HCT116 (cell line): ENCODE results near the gene TRPM3. TPM values are rescaled to one million over a fixed set of nuclear protein-coding genes. Genes with fewer than 3 reads are reported as not detected.

Experiments used
- ATAC-seq: fragments of 200-7000 bp; cut with Tn5 transposase; 2 replicates; pipeline ENCODE4 v1.9.1; 2020; ENCODE audit warnings: mild to moderate bottlenecking, moderate library complexity
- BruUV-seq: library from RNA; stranded (reverse); fragments of 400-500 nt; replicated peaks from 2 replicates; lab custom pipeline; 2021; lab: Mats Ljungman, UMichigan
- CTCF ChIA-PET: fragments of 300-600 bp; sonication (Branson Sonifier 250); formaldehyde crosslinking; loops from one replicate; lab custom pipeline; 2021; ENCODE audit warnings: antibody characterized with exemption; lab: Charles Lee
- POLR2A ChIA-PET: fragments of 300-600, 350-600 bp; sonication (Branson Sonifier 250); formaldehyde crosslinking; loops from one replicate; lab custom pipeline; 2021; ENCODE audit warnings: antibody characterized with exemption; lab: Charles Lee
- RAD21 ChIA-PET, 2 experiments: fragments of 300-600 bp; sonication (Branson Sonifier 250); formaldehyde crosslinking; loops; one replicate each; lab custom pipeline; 2023; ENCODE audit warnings: low total read pairs in 2 of 2; ENCODE audit not compliant: uncharacterized antibody in 2 of 2, unreplicated experiment in 2 of 2, low non-redundant PET in 1 of 2; lab: Charles Lee
- DNase-seq: peaks from one replicate; pipeline ENCODE4 v3.0.0-alpha.2; 2010; ENCODE audit warnings: low read depth, low spot score
- H2AFZ ChIP-seq: fragments of 200-600 bp; shearing (Covaris generic), sonication (generic); 2 replicates; pipeline ENCODE4 v1.6.1; 2017; ENCODE audit warnings: low read depth, mixed run types, mixed read lengths, antibody characterized with exemption, low read length; ENCODE audit not compliant: poor library complexity, severe bottlenecking
- H3K27ac ChIP-seq: 2 replicates; pipeline ENCODE4 v1.5.1; 2012; ENCODE audit warnings: low read depth, low read length
- H3K27me3 ChIP-seq: fragments of 200-600 bp; sonication (generic); 2 replicates; pipeline ENCODE4 v1.6.1; 2016; ENCODE audit warnings: mixed run types, low read length, mixed read lengths; ENCODE audit not compliant: insufficient read depth
- H3K36me3 ChIP-seq, 2 experiments: fragments of 200-500 bp in 1 of 2; fragments of 200-600 bp in 1 of 2; sonication (Bioruptor generic) in 1 of 2; sonication (generic) in 1 of 2; 2 replicates each; pipeline versions ENCODE4 v1.5.1 to v1.6.1; 2014 to 2016; ENCODE audit warnings: low read length in 2 of 2, inconsistent platforms in 1 of 2, mixed read lengths in 1 of 2, mixed run types in 1 of 2; ENCODE audit not compliant: insufficient read depth in 2 of 2, control insufficient read depth in 1 of 2
- H3K4me1 ChIP-seq, 2 experiments: fragments of 200-600 bp in 1 of 2; sonication (generic) in 1 of 2; 2 replicates each; pipeline versions ENCODE4 v1.5.1 to v1.6.1; 2012 to 2017; ENCODE audit warnings: low read length in 2 of 2, inconsistent platforms in 1 of 2, mild to moderate bottlenecking in 1 of 2, mixed read lengths in 1 of 2, mixed run types in 1 of 2, moderate library complexity in 1 of 2; ENCODE audit not compliant: insufficient read depth in 2 of 2, control insufficient read depth in 1 of 2
- H3K4me2 ChIP-seq: fragments of 200-600 bp; sonication (generic); 2 replicates; pipeline ENCODE4 v1.6.1; 2017; ENCODE audit warnings: mixed run types, low read length, mixed read lengths
- H3K4me3 ChIP-seq, 2 experiments: fragments of 200-600 bp in 1 of 2; sonication (generic) in 1 of 2; replicated peaks in 1 of 2; 2 replicates each; pipeline ENCODE4 v1.5.1; 2011 to 2016; ENCODE audit warnings: low read length in 2 of 2, control low read depth in 1 of 2, low read depth in 1 of 2, mild to moderate bottlenecking in 1 of 2, mixed read lengths in 1 of 2, mixed run types in 1 of 2
- H3K79me2 ChIP-seq: fragments of 200-600 bp; sonication (generic); 2 replicates; pipeline ENCODE4 v1.6.1; 2017; ENCODE audit warnings: mild to moderate bottlenecking, mixed run types, low read length, moderate library complexity, mixed read lengths; ENCODE audit not compliant: insufficient read depth
- H3K9ac ChIP-seq: fragments of 200-600 bp; sonication (generic); 2 replicates; pipeline ENCODE4 v1.6.1; 2016; ENCODE audit warnings: low read length, mixed read lengths
- H3K9me2 ChIP-seq: fragments of 200-600 bp; sonication (generic), shearing (Covaris generic); 2 replicates; pipeline ENCODE4 v1.6.1; 2017; ENCODE audit warnings: mixed run types, mild to moderate bottlenecking, moderate library complexity; ENCODE audit not compliant: insufficient read depth
- H3K9me3 ChIP-seq, 2 experiments: fragments of 200-500 bp in 1 of 2; fragments of 200-600 bp in 1 of 2; sonication (Bioruptor generic) in 1 of 2; sonication (generic) in 1 of 2; 2 replicates each; pipeline ENCODE4 v1.6.1; 2014 to 2017; ENCODE audit warnings: low read length in 2 of 2, mixed read lengths in 2 of 2, inconsistent platforms in 1 of 2, low read depth in 1 of 2, mild to moderate bottlenecking in 1 of 2, mixed run types in 1 of 2, moderate library complexity in 1 of 2; ENCODE audit not compliant: control insufficient read depth in 1 of 2, insufficient read depth in 1 of 2
- H4K20me1 ChIP-seq: fragments of 200-600 bp; sonication (generic), shearing (Covaris generic); 2 replicates; pipeline ENCODE4 v1.6.1; 2017; ENCODE audit warnings: mixed run types, mild to moderate bottlenecking, moderate library complexity; ENCODE audit not compliant: insufficient read depth
- CBX3 ChIP-seq: IDR thresholded peaks from 2 replicates; pipeline ENCODE4 v1.6.1; 2012; ENCODE audit warnings: low read depth
- EZH2phosphoT487 ChIP-seq: fragments of 200-600 bp; IDR thresholded peaks from 2 replicates; pipeline ENCODE4 v1.6.1; 2018; ENCODE audit warnings: antibody characterized with exemption, borderline replicate concordance
- RAD21 ChIP-seq: IDR thresholded peaks from 2 replicates; pipeline ENCODE4 v1.6.1; 2012; ENCODE audit warnings: low read depth, mild to moderate bottlenecking
- ZNF274 ChIP-seq: fragments of 200-500 bp; sonication (Bioruptor generic); IDR thresholded peaks from 2 replicates; pipeline ENCODE4 v1.6.1; 2014; ENCODE audit warnings: mild to moderate bottlenecking, low read depth, low read length, inconsistent platforms
- intact Hi-C: fragments of 100-400 bp; cut with micrococcal nuclease; formaldehyde crosslinking; loops from 2 replicates; pipeline ENCODE4 v1.10.0; 2022
- total RNA-seq: library from RNA; stranded (reverse); gene quantifications from one replicate; pipeline ENCODE4 v1.2.1, GENCODE V29; 2021; ENCODE audit not compliant: unreplicated experiment
- TF ChIP-seq, protein P1 (sequence below), 3 experiments: fragments of 200-600 bp in 1 of 3; sonication (generic) in 1 of 3; IDR thresholded peaks in 2 of 3; conservative IDR thresholded peaks in 1 of 3; 2 replicates each; pipeline ENCODE4 v1.5.1; 2012 to 2017; ENCODE audit warnings: low read depth in 2 of 3, low read length in 2 of 3, antibody characterized with exemption in 1 of 3, borderline replicate concordance in 1 of 3, control low read depth in 1 of 3, mild to moderate bottlenecking in 1 of 3, mixed read lengths in 1 of 3, mixed run types in 1 of 3, moderate library complexity in 1 of 3; ENCODE audit not compliant: insufficient read depth in 1 of 3

The TRPM3 gene
- total RNA-seq, 1 experiment from 2014 or later = not detected

DNA sequence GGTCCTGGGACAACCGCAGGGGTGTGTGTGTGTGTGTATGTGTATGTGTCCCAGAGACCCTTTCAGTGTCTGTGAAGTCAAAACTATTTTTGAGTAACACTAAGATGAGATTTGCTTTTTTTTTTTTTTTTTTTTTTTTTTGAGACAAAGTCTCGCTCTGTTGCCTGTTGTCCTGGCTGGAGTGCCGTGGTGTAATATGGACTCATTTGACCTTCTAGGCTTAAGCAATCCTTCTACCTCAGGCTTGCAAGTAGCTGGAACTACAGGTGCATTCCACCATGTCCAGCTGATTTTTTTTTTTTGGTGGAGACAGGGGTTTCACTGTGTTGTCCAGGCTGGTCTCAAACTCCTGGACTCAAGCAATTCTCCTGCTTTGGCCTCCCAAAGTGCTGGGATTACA is 609.6 kb downstream of the TRPM3 start (continued):
- TF ChIP-seq CBX3 = no peak

DNA sequence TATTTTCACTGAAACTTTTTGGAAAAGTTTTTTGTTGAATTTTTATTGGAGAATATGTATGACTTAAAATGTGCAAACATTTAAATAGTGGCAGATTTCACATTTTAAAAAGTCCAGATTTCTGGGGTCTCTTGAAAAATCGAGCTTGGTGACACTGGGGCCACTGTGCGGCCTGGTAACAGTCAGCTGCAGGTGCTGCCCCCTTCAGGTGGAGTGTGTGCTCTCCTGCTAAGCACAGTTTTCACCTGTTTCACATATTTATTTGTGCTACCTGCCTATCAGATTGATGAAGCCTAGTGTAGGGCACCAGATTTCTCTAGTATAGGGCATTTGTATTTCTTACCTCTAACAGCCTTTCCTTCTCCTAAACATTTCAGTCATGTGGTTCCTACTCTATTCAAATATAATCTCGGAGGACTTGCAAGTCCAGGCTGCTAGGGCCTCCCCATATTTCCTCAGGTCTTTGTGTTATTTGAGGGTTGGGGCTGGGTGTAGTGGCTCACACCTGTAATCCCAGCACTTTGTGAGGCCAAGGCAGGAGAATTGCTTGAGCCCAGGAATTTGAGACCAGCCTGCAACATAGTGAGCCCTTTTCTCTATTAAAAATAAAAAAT is 611.2 kb downstream of the TRPM3 start:
- H3K4me1 ChIP-seq = no peaks in the 10 kb centered on the region
- H3K4me2 ChIP-seq = no peak overlapping the region
- H4K20me1 ChIP-seq = no peaks in the 10 kb centered on the region
- no peak overlapping the region for H3K9ac ChIP-seq
- CTCF ChIA-PET = interaction anchor here (0.7 to 1.8 kb wide), 9 partner anchors 9 to 170 kb away, joined by 3 to 10 read pairs (median 4); no protein-coding TSS in a partner anchor
- TF ChIP-seq CBX3 (0 out of 2 replicates have a peak, but pooled peaks have one; percentile 20), ZNF274 (no peak), EZH2phosphoT487 (no peak), RAD21 (peak; percentile 56)
- TF ChIP-seq, protein P1, sequence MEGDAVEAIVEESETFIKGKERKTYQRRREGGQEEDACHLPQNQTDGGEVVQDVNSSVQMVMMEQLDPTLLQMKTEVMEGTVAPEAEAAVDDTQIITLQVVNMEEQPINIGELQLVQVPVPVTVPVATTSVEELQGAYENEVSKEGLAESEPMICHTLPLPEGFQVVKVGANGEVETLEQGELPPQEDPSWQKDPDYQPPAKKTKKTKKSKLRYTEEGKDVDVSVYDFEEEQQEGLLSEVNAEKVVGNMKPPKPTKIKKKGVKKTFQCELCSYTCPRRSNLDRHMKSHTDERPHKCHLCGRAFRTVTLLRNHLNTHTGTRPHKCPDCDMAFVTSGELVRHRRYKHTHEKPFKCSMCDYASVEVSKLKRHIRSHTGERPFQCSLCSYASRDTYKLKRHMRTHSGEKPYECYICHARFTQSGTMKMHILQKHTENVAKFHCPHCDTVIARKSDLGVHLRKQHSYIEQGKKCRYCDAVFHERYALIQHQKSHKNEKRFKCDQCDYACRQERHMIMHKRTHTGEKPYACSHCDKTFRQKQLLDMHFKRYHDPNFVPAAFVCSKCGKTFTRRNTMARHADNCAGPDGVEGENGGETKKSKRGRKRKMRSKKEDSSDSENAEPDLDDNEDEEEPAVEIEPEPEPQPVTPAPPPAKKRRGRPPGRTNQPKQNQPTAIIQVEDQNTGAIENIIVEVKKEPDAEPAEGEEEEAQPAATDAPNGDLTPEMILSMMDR (IDR thresholded peaks at IDR 0.05 in 2 of 3, conservative IDR thresholded peaks at IDR 0.05 in 1 of 3; ENCODE audit: borderline replicate concordance in 1 of 3, insufficient read depth in 1 of 3, low read depth in 2 of 3, low read length in 2 of 3) = peak; percentile 52 to 92 (median 92); a peak in 5 of 6 replicates
- H3K4me3 ChIP-seq = no peak overlapping the region
- H3K27ac ChIP-seq = no peak overlapping the region
- H3K9me2 ChIP-seq = no peaks in the 10 kb centered on the region
- peak; percentile 24 for DNase-seq
- RAD21 ChIA-PET = no interaction called here
- no peaks in the 10 kb centered on the region for H3K36me3 ChIP-seq
- H3K9me3 ChIP-seq = no peaks in the 10 kb centered on the region
- ATAC-seq = peak; percentile 93
- no TSS peak for BruUV-seq
- intact Hi-C loops = loop anchor here (10.0 kb wide), 1 partner anchor 165 kb away; no protein-coding TSS in a partner anchor
- no peaks in the 10 kb centered on the region for H3K27me3 ChIP-seq
- H2AFZ ChIP-seq = peak overlapping the region; percentile 71
- no peaks in the 10 kb centered on the region for H3K79me2 ChIP-seq
- POLR2A ChIA-PET = interaction anchor here (0.6 kb wide), 1 partner anchor 11 kb away, joined by 4 read pairs; no protein-coding TSS in a partner anchor
